Endothelial cell of umbilical vein (primary cell): ENCODE measurements around the gene C2orf81. TPM values are rescaled to one million over a fixed set of nuclear protein-coding genes. Genes with fewer than 3 reads are reported as not detected.

Source experiments
- BruUV-seq: library from RNA; stranded (reverse); fragments of 400-500 nt; replicated peaks from 2 replicates; lab custom pipeline; 2021; lab: Mats Ljungman, UMichigan
- CTCF ChIA-PET: fragments of 300-600, 350-600 bp; sonication (Branson Sonifier 250); formaldehyde crosslinking; loops from one replicate; lab custom pipeline; 2021; ENCODE audit warnings: antibody characterized with exemption, inconsistent platforms; lab: Charles Lee
- POLR2A ChIA-PET: fragments of 300-600, 350-600 bp; sonication (Branson Sonifier 250); formaldehyde crosslinking; loops from one replicate; lab custom pipeline; 2021; ENCODE audit warnings: antibody characterized with exemption, inconsistent platforms; lab: Charles Lee
- DNase-seq: peaks from one replicate; pipeline ENCODE4 v3.0.0-alpha.2; 2011; ENCODE audit warnings: low read depth, low spot score
- FAIRE-seq: peaks from 2 replicates; lab custom pipeline; 2011; peaks lifted over from hg19 to GRCh38; lab: Jason Lieb, UNC
- H2AFZ ChIP-seq: 2 replicates; pipeline ENCODE4 v1.6.0; 2012; ENCODE audit warnings: low read depth, low read length, control low read depth, inconsistent platforms
- H3K27ac ChIP-seq: 2 replicates; pipeline ENCODE4 v1.5.1; 2011; ENCODE audit warnings: low read depth, mild to moderate bottlenecking, control low read depth, low read length, moderate library complexity; ENCODE audit not compliant: insufficient read depth
- H3K27me3 ChIP-seq, 2 experiments: 2 replicates each; pipeline versions ENCODE4 v1.6.0 to v1.6.1; 2011; ENCODE audit warnings: low read length in 2 of 2, mixed read lengths in 1 of 2; ENCODE audit not compliant: control insufficient read depth in 2 of 2, insufficient read depth in 2 of 2
- H3K36me3 ChIP-seq, 2 experiments: 2 replicates in 1 of 2; 3 replicates in 1 of 2; pipeline ENCODE4 v1.5.1; 2011; ENCODE audit warnings: low read length in 2 of 2, mild to moderate bottlenecking in 1 of 2, moderate library complexity in 1 of 2; ENCODE audit not compliant: control insufficient read depth in 2 of 2, insufficient read depth in 2 of 2; ENCODE audit errors: extremely low read depth in 1 of 2
- H3K4me1 ChIP-seq: 3 replicates; pipeline ENCODE4 v1.5.1; 2011; ENCODE audit warnings: mild to moderate bottlenecking, low read length; ENCODE audit not compliant: control insufficient read depth, insufficient read depth; ENCODE audit errors: extremely low read depth
- H3K4me2 ChIP-seq: 2 replicates; pipeline ENCODE4 v1.6.1; 2011; ENCODE audit warnings: low read length, control low read depth, mixed read lengths; ENCODE audit not compliant: insufficient read depth
- H3K4me3 ChIP-seq, 3 experiments: fragments of 200-600 bp in 1 of 3; sonication (generic), shearing (Covaris generic) in 1 of 3; replicated peaks in 1 of 3; 2 replicates each; pipeline ENCODE4 v1.5.1; 2011 to 2016; ENCODE audit warnings: control low read depth in 3 of 3, low read length in 3 of 3, mild to moderate bottlenecking in 2 of 3, inconsistent platforms in 1 of 3, low read depth in 1 of 3, moderate library complexity in 1 of 3; ENCODE audit not compliant: insufficient read depth in 1 of 3
- H3K79me2 ChIP-seq: 2 replicates; pipeline ENCODE4 v1.6.0; 2012; ENCODE audit warnings: low read length, inconsistent platforms; ENCODE audit not compliant: control insufficient read depth, insufficient read depth
- H3K9ac ChIP-seq: replicated peaks from 2 replicates; pipeline ENCODE3; 2011; ENCODE audit warnings: low read length, control low read depth; ENCODE audit not compliant: insufficient read depth; ENCODE audit errors: extremely low read depth
- H3K9me1 ChIP-seq: replicated peaks from 3 replicates; pipeline ENCODE4 v1.6.0; 2011; ENCODE audit warnings: mild to moderate bottlenecking, low read length; ENCODE audit not compliant: control insufficient read depth, insufficient read depth; ENCODE audit errors: extremely low read depth
- H3K9me3 ChIP-seq: replicated peaks from 2 replicates; pipeline ENCODE4 v1.5.1; 2012; ENCODE audit warnings: low read length, inconsistent platforms; ENCODE audit not compliant: control insufficient read depth, insufficient read depth
- H4K20me1 ChIP-seq: replicated peaks from 2 replicates; pipeline ENCODE3; 2011; ENCODE audit warnings: mild to moderate bottlenecking, low read length; ENCODE audit not compliant: control insufficient read depth, insufficient read depth; ENCODE audit errors: extremely low read depth
- EZH2 ChIP-seq: IDR thresholded peaks from 2 replicates; pipeline ENCODE4 v1.6.1; 2012; ENCODE audit warnings: borderline replicate concordance, low read depth, mild to moderate bottlenecking, moderate library complexity, low read length, inconsistent platforms; ENCODE audit not compliant: severe bottlenecking
- GATA2 ChIP-seq: IDR thresholded peaks from 2 replicates; pipeline ENCODE4 v1.7.0; 2011; ENCODE audit warnings: low read depth, mild to moderate bottlenecking, moderate library complexity, mixed read lengths, low read length; ENCODE audit not compliant: insufficient read length, insufficient read depth
- JUN ChIP-seq: IDR thresholded peaks from 2 replicates; pipeline ENCODE4 v1.6.1; 2011; ENCODE audit warnings: borderline replicate concordance, low read depth; ENCODE audit not compliant: insufficient read length, insufficient read depth
- MYC ChIP-seq: IDR thresholded peaks from one replicate; pipeline ENCODE4 v1.6.1; 2011; ENCODE audit warnings: mild to moderate bottlenecking, low read depth, low read length
- POLR2A ChIP-seq: IDR thresholded peaks from 2 replicates; pipeline ENCODE4 v1.6.1; 2012; ENCODE audit warnings: low read depth, mild to moderate bottlenecking, control low read depth, low read length
- POLR2AphosphoS5 ChIP-seq: IDR thresholded peaks from 2 replicates; pipeline ENCODE4 v1.6.1; 2012; ENCODE audit warnings: low read depth, mild to moderate bottlenecking, control low read depth, low read length, moderate library complexity; ENCODE audit not compliant: insufficient read depth
- dilution Hi-C: fragments of 300-500 bp; cut with MboI; formaldehyde crosslinking; loops from one replicate; pipeline ENCODE4 v1.15.0; 2019; ENCODE audit warnings: low sequenced_read_pairs; ENCODE audit not compliant: extremely low pct_ligation_motif_present
- intact Hi-C: fragments of 100-400 bp; cut with micrococcal nuclease; formaldehyde crosslinking; loops from one replicate; pipeline ENCODE4 v1.10.0; 2022
- polyA plus RNA-seq, 4 experiments: library from polyadenylated mRNA; depleted of rRNA in 3 of 4; stranded (reverse) in 3 of 4; unstranded in 1 of 4; fragments of >200 nt; gene quantifications; 2 replicates each; pipeline versions ENCODE4 v1.2.1 to v1.2.3, GENCODE V29; 2011 to 2012; ENCODE audit warnings: missing spikeins in 1 of 4
- total RNA-seq: library from RNA; stranded (reverse); gene quantifications from 2 replicates; pipeline ENCODE4 v1.2.3, GENCODE V29; 2021
- TF ChIP-seq, protein P1 (sequence below): IDR thresholded peaks from 2 replicates; pipeline ENCODE4 v1.6.1; 2011; ENCODE audit not compliant: insufficient read depth, insufficient read length
- TF ChIP-seq, protein P2 (sequence below), 2 donors: IDR thresholded peaks; 1 replicate in 1 of 2; 2 replicates in 1 of 2; pipeline ENCODE4 v1.5.1; 2011; ENCODE audit warnings: low read length in 2 of 2, mild to moderate bottlenecking in 2 of 2, moderate library complexity in 2 of 2, control low read depth in 1 of 2, inconsistent platforms in 1 of 2, low read depth in 1 of 2; ENCODE audit not compliant: insufficient read depth in 1 of 2; ENCODE audit errors: extremely low read depth in 1 of 2

C2orf81 gene
- total and polyA plus RNA-seq, 2 donors (not counting 3 experiments of a cell fraction or from before 2014, with no cell fraction given) = 0.17 to 0.71 TPM

DNA sequence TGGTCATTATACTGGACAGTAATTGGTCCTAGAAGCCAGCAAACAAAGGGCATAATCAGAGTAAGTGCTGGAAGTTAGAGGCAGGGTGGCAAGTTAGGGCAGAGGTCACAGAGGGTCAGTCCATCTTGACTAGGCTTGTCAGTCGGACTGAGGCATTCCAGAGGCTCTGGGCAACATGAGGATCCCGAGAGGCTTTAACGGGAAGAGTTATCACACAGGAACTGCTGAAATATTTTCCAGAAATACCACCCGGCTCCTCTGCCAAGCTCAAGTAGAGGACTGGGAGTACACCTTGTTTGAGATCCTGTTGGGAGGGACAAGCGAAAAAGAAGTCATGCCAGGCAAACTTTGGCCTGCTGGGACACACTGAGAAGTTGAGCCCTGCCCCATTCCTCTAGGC, 13.7 kb downstream of the C2orf81 start:
- Histone ChIP-seq H3K4me2 (no peak overlapping the region), H3K4me3 (no peak overlapping the region), H3K4me1 (no peaks in the 10 kb centered on the region), H3K79me2 (no peaks in the 10 kb centered on the region), H3K9me1 (no peaks in the 10 kb centered on the region), H3K36me3 (no peaks in the 10 kb centered on the region), H3K27ac (no peak overlapping the region), H4K20me1 (no peaks in the 10 kb centered on the region), H3K9me3 (no peaks in the 10 kb centered on the region), H3K9ac (no peak overlapping the region), H2AFZ (no peak overlapping the region), H3K27me3 (peaks cover 4 to 16% of the 10 kb centered on the region in 2 experiments)
- no peak for TF ChIP-seq POLR2AphosphoS5
- no peak for TF ChIP-seq GATA2
- no peak for TF ChIP-seq MYC
- TF ChIP-seq JUN = no peak
- no peak for TF ChIP-seq EZH2
- intact Hi-C loops (no loop called here), dilution Hi-C loops (no loop called here)
- BruUV-seq = no TSS peak
- ChIA-PET CTCF (interaction anchor here (1.2 to 1.6 kb wide), 2 partner anchors 16 to 73 kb away, joined by 3 to 4 read pairs; no protein-coding TSS in a partner anchor), POLR2A (no interaction called here)
- DNase-seq (no peak), FAIRE-seq (no peak)

DNA sequence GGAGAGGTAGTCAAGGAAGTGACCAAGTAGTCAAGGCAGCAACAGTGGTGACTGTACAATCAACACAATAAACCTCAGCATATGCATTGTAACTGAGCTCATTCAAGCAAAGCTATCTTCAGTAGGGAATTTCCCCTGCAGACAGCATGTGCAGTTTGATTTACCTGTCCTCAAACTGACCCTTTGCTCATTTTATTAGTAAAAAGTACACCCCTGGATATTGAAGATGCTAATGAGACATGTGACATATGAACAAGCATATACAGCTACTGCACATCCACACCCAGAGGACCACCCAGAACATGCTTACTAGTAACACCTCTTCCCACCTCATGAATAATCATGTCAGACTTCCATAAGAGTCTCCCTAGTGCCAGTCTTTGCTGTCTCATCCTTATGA, 15.4 kb downstream of the C2orf81 start:
- Histone ChIP-seq H4K20me1 (no peaks in the 10 kb centered on the region), H3K4me1 (no peaks in the 10 kb centered on the region), H3K4me2 (no peak overlapping the region), H3K9me3 (no peaks in the 10 kb centered on the region), H2AFZ (no peak overlapping the region), H3K36me3 (no peaks in the 10 kb centered on the region), H3K27ac (no peak overlapping the region), H3K9me1 (no peaks in the 10 kb centered on the region), H3K27me3 (peaks cover 3 to 15% of the 10 kb centered on the region in 2 experiments), H3K79me2 (no peaks in the 10 kb centered on the region), H3K9ac (no peak overlapping the region), H3K4me3 (no peak overlapping the region)
- intact Hi-C loops (no loop called here), dilution Hi-C loops (no loop called here)
- no TSS peak for BruUV-seq
- FAIRE-seq (no peak), DNase-seq (no peak)
- TF ChIP-seq, protein P1, sequence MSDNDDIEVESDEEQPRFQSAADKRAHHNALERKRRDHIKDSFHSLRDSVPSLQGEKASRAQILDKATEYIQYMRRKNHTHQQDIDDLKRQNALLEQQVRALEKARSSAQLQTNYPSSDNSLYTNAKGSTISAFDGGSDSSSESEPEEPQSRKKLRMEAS = no peak
- TF ChIP-seq GATA2 = no peak
- no peak for TF ChIP-seq EZH2
- TF ChIP-seq, protein P2, sequence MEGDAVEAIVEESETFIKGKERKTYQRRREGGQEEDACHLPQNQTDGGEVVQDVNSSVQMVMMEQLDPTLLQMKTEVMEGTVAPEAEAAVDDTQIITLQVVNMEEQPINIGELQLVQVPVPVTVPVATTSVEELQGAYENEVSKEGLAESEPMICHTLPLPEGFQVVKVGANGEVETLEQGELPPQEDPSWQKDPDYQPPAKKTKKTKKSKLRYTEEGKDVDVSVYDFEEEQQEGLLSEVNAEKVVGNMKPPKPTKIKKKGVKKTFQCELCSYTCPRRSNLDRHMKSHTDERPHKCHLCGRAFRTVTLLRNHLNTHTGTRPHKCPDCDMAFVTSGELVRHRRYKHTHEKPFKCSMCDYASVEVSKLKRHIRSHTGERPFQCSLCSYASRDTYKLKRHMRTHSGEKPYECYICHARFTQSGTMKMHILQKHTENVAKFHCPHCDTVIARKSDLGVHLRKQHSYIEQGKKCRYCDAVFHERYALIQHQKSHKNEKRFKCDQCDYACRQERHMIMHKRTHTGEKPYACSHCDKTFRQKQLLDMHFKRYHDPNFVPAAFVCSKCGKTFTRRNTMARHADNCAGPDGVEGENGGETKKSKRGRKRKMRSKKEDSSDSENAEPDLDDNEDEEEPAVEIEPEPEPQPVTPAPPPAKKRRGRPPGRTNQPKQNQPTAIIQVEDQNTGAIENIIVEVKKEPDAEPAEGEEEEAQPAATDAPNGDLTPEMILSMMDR (IDR thresholded peaks at IDR 0.05; ENCODE audit: extremely low read depth in 1 of 2, insufficient read depth in 1 of 2, low read depth in 1 of 2, low read length in 2 of 2) = no peak
- TF ChIP-seq MYC = no peak
- TF ChIP-seq POLR2A = no peak
- TF ChIP-seq JUN = no peak
- POLR2A ChIA-PET = no interaction called here
- CTCF ChIA-PET = interaction anchor here (1.4 kb wide), 1 partner anchor 73 kb away, joined by 4 read pairs; no protein-coding TSS in a partner anchor
